Kidney (tissue), 14 donors: ENCODE results near the gene PCBP4. TPM values are rescaled to one million over a fixed set of nuclear protein-coding genes. Genes with fewer than 3 reads are reported as not detected.

Experiments
- DNase-seq, 5 donors: peaks; one replicate each; pipeline ENCODE4 v3.0.0-alpha.2; 2013 to 2020
- FAIRE-seq: peaks from 2 replicates; lab custom pipeline; 2012; peaks lifted over from hg19 to GRCh38; lab: Jason Lieb, UNC
- H3K27ac ChIP-seq, 2 donors: one replicate each; pipeline ENCODE4 v1.7.0; 2013; ENCODE audit warnings: low read depth in 2 of 2, low read length in 2 of 2, inconsistent platforms in 1 of 2
- H3K27me3 ChIP-seq: one replicate; pipeline ENCODE4 v1.7.1; 2013; ENCODE audit warnings: low read length, inconsistent platforms; ENCODE audit not compliant: control insufficient read depth, insufficient read depth
- H3K36me3 ChIP-seq, 3 donors: one replicate each; pipeline versions ENCODE4 v1.7.0 to v1.7.1; 2013; ENCODE audit warnings: low read length in 3 of 3, control low read depth in 1 of 3, inconsistent platforms in 1 of 3; ENCODE audit not compliant: insufficient read depth in 3 of 3, control insufficient read depth in 2 of 3
- H3K4me1 ChIP-seq, 3 donors: one replicate each; pipeline versions ENCODE4 v1.7.0 to v1.7.1; 2013; ENCODE audit warnings: low read length in 3 of 3, inconsistent platforms in 1 of 3, low read depth in 1 of 3; ENCODE audit not compliant: control insufficient read depth in 2 of 3, insufficient read depth in 2 of 3
- H3K4me3 ChIP-seq, 3 donors: one replicate each; pipeline versions ENCODE4 v1.7.0 to v1.8.1; 2013; ENCODE audit warnings: low read length in 3 of 3, control low read depth in 1 of 3, inconsistent platforms in 1 of 3
- H3K9ac ChIP-seq, 3 donors: one replicate each; pipeline versions ENCODE4 v1.7.0 to v1.7.1; 2013; ENCODE audit warnings: low read length in 3 of 3, control low read depth in 1 of 3, inconsistent platforms in 1 of 3
- H3K9me3 ChIP-seq, 3 donors: one replicate each; pipeline versions ENCODE4 v1.7.0 to v1.7.1; 2013; ENCODE audit warnings: low read length in 3 of 3, control low read depth in 1 of 3, inconsistent platforms in 1 of 3; ENCODE audit not compliant: control insufficient read depth in 2 of 3, insufficient read depth in 1 of 3
- intact Hi-C: fragments of 100-400 bp; cut with DNase I; formaldehyde crosslinking; loops from one replicate; pipeline ENCODE4 v1.11.1; 2022
- polyA plus RNA-seq: library from polyadenylated mRNA; stranded (reverse); fragments of 350-450 nt; fragmentation: Illumina TruSeq; extraction: RNeasy Lipid Tissue Mini Kit (QIAGEN cat#74804); gene quantifications from one replicate; pipeline ENCODE4 v1.2.3, GENCODE V29; 2014; ENCODE audit warnings: low read depth, low replicate concordance; ENCODE audit not compliant: insufficient read depth
- total RNA-seq: library from RNA; stranded (reverse); fragmentation: NEBNext Ultra II Directional; extraction: Animal tissue kit (Norgen Biotek cat#: 25700); gene quantifications from one replicate; pipeline ENCODE4 v1.2.1, GENCODE V29; 2021
- TF ChIP-seq, protein P1 (sequence below): IDR thresholded peaks from 3 replicates; pipeline ENCODE4 v1.5.1; 2012; ENCODE audit warnings: mild to moderate bottlenecking, moderate library complexity, borderline replicate concordance; ENCODE audit not compliant: insufficient read depth; ENCODE audit errors: extremely low read depth
- donor health status: control.
- donor health status: control.
- donor health status: control.
- donor health status: control.
- donor health status: control.
- donor health status: DM: yes; HTN: yes; CAD: no.
- donor health status: Normal renal cell carcinoma (clear cell type).

The PCBP4 gene
- total and polyA plus RNA-seq, 2 donors from 2014 or later = 31.7 to 34.0 TPM

DNA sequence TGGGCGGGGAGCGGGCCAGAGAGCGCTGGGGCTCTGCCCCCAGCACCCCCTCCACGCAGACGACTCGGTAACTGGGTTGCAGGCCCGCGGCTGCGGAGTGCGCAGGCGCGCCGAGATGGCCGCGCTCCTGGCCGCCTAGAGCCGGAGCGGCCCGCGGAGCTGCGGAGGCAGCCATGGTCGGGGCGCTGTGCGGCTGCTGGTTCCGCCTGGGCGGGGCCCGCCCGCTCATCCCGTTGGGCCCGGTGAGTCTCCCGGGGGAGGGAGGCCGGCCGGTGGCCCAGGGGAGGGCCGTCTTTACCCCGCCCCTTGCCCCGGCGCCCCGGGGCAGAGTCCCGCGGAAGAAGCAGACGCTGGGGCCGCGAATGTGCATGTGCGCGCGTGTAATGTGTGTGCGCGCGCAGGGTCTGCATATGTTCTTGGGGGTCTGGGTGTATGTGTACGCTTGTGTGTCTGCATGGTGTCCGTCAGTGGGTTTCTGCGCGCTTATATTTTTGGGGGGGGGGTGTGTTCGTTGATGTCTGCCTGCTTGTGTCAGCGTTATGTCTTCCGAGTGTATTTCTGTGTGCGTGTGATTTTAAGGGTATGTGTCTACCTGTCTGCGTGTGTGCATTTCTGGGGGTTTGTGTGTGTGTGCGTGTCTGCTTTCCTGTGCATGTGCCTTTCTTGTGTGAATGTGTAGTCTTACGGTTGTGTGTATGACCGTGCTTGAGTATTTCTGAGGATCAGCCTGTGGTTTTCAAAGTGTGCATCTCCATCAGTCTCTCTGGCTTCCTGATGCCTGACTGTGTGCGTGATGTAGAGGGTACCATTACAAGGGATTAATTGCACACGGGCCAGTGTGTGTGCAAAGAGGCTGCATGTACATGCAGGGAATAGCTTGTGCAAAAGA lies 8.0 kb upstream of the PCBP4 start, which contains the start of gene ABHD14A:
Gene ABHD14A (plus strand): TSS at position 102 of the 889 bp plus-strand sequence. CDS start 72 bp downstream, at position 174.
- Histone ChIP-seq H3K27me3 (no peaks in the 10 kb centered on the region), H3K9me3 (no peaks in the 10 kb centered on the region), H3K4me1 (peaks cover 3 to 19% (median 4%) of the 10 kb centered on the region in 3 donors), H3K27ac (peak within 1 kb of the TSS; percentile 88 to 98), H3K4me3 (peak within 1 kb of the TSS; percentile 62 to 94 (median 86)), H3K36me3 (peaks cover 0 to 5% (median 0%) of the 10 kb centered on the region in 3 donors), H3K9ac (peak within 1 kb of the TSS; percentile 68 to 96 (median 73))
- TF ChIP-seq, protein P1, sequence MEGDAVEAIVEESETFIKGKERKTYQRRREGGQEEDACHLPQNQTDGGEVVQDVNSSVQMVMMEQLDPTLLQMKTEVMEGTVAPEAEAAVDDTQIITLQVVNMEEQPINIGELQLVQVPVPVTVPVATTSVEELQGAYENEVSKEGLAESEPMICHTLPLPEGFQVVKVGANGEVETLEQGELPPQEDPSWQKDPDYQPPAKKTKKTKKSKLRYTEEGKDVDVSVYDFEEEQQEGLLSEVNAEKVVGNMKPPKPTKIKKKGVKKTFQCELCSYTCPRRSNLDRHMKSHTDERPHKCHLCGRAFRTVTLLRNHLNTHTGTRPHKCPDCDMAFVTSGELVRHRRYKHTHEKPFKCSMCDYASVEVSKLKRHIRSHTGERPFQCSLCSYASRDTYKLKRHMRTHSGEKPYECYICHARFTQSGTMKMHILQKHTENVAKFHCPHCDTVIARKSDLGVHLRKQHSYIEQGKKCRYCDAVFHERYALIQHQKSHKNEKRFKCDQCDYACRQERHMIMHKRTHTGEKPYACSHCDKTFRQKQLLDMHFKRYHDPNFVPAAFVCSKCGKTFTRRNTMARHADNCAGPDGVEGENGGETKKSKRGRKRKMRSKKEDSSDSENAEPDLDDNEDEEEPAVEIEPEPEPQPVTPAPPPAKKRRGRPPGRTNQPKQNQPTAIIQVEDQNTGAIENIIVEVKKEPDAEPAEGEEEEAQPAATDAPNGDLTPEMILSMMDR = no peak
- FAIRE-seq (no peak), DNase-seq (peak; percentile 55 to 92 (median 83))
- intact Hi-C loops = no loop called here

DNA sequence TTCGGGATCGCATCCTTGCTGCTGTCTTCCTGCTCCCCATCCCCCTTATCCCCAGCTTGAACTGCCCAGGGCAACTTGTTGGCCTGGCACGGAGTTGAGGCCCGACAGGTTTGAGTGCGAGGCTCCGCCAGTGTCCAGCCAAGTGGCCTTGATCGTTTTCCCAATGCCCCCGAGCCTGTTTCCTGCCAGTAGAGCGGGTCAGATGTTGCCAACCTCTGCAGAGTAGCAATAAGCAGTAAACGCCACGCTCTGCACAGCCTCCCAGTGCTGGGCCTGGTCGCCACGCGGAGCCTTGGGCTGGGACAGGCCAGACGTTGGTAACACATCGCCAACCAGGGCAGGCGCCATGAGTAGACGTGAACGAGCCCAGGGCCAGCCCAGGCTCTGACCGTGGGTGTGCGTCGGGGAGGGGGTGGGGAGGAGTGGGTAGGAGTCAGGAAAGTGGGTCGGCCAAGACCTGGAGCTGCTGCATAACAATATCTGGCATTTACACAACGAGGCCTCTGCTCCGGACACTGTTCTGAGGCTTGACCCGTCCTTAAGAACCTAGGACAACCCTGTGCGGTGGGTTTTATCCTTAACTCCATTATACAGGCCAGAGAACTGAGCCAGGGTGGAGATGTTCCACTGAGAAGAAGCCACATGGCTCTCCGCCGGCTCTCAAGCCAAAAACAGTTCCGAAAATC lies 7.2 kb upstream of the PCBP4 start:
- peaks cover 3 to 19% (median 4%) of the 10 kb centered on the region in 3 donors for H3K4me1 ChIP-seq
- peak overlapping the region; percentile 52 to 94 (median 86) for H3K4me3 ChIP-seq
- H3K27ac ChIP-seq = peak overlapping the region; percentile 88 to 98
- no peak for FAIRE-seq
- no peaks in the 10 kb centered on the region for H3K9me3 ChIP-seq
- H3K36me3 ChIP-seq = peaks cover 0 to 5% (median 0%) of the 10 kb centered on the region in 3 donors
- H3K27me3 ChIP-seq = no peaks in the 10 kb centered on the region
- intact Hi-C loops = no loop called here
- peak overlapping the region in 2 of 3 donors; percentile 68 to 96 for H3K9ac ChIP-seq
- TF ChIP-seq, protein P1 = no peak
- peak in 3 of 5 donors; percentile 61 to 84 (median 84) for DNase-seq

DNA sequence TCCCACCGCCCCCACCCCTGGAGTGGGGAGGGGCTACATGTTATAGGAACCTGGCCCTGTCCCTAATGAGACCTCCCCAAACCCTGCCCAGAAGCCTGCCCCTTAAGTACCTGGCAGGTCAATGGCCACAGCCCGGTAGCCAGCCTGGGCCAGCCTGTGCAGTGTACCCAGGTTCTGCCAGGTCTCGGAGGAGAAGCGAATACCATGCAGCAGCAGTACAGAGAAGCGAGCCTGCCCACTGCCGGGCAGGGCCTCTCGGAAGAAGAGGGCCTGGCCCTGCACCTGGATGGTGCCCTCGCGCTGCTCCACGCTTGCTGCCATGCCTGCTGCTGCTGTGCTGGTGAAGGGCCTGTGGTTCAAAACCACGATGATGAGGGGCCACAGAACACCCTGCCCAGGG lies 4.1 kb upstream of the PCBP4 start:
- Histone ChIP-seq H3K36me3 (peaks cover 0 to 5% (median 0%) of the 10 kb centered on the region in 3 donors), H3K4me3 (no peak overlapping the region), H3K9ac (no peak overlapping the region), H3K4me1 (peaks cover 3 to 27% (median 4%) of the 10 kb centered on the region in 3 donors), H3K27ac (no peak overlapping the region), H3K9me3 (no peaks in the 10 kb centered on the region), H3K27me3 (no peaks in the 10 kb centered on the region)
- intact Hi-C loops = no loop called here
- no peak for FAIRE-seq
- no peak for DNase-seq
- TF ChIP-seq, protein P1 = no peak
